HG02938 (cell line): ENCODE measurements around the gene CENPA.

Experiments
- ATAC-seq: cut with Tn5 transposase; IDR thresholded peaks from one replicate; pipeline ENCODE4 v1.9.1; 2021; ENCODE audit warnings: mild to moderate bottlenecking, moderate library complexity; ENCODE audit not compliant: unreplicated experiment

The CENPA gene

GRCh38 chr2:26838121-26838906 is 52.5 kb downstream of the CENPA start:
- ATAC-seq = no peak

- ATAC-seq = no peak
These were observed 55.2 kb downstream of the CENPA start for GRCh38 chr2:26840937-26841610.

GRCh38 chr2:26843041-26843440 is 57.2 kb downstream of the CENPA start:
- no peak for ATAC-seq
